K562 (cell line): Measurements from ENCODE around the gene GAL3ST2. TPM values are rescaled to one million over a fixed set of nuclear protein-coding genes. Genes with fewer than 3 reads are reported as not detected.

Source experiments
- ATAC-seq: fragments of 200-7000 bp; cut with Tn5 transposase; 3 replicates; pipeline ENCODE4 v1.9.1; 2020; ENCODE audit warnings: moderate library complexity
- BruUV-seq: library from RNA; stranded (reverse); fragments of 400-500 nt; replicated peaks from 2 replicates; lab custom pipeline; 2021; lab: Mats Ljungman, UMichigan
- CTCF ChIA-PET: fragments of 300-600 bp; formaldehyde crosslinking; extraction: SDS; loops from one replicate; lab custom pipeline; 2021; ENCODE audit warnings: low intra/inter-chr PET ratio; lab: Yijun Ruan, JAX
- POLR2A ChIA-PET: fragments of 300-600, 350-650 bp; sonication (Branson Sonifier 250); formaldehyde crosslinking; extraction: SDS; loops from one replicate; lab custom pipeline; 2021; ENCODE audit warnings: antibody characterized with exemption, inconsistent platforms; lab: Yijun Ruan, JAX
- DNase-seq, 4 experiments: peaks; one replicate each; pipeline versions ENCODE4 v3.0.0 to v3.0.0-alpha.2; 2011 to 2018; ENCODE audit warnings: low spot score in 3 of 4, mixed read lengths in 3 of 4; ENCODE audit errors: extremely low read depth in 1 of 4
- FAIRE-seq: peaks from 2 replicates; lab custom pipeline; 2011; peaks lifted over from hg19 to GRCh38; lab: Jason Lieb, UNC
- H2AFZ ChIP-seq: 2 replicates; pipeline ENCODE4 v1.6.0; 2011; ENCODE audit warnings: low read depth, low read length, control low read depth, inconsistent platforms
- H3K27ac ChIP-seq: fragments of 200-600 bp; 3 replicates; pipeline ENCODE4 v1.8.0; 2011; ENCODE audit warnings: low read depth, mild to moderate bottlenecking, control low read depth, inconsistent platforms, low read length, moderate library complexity, mixed read lengths; ENCODE audit errors: extremely low read depth
- H3K27me3 ChIP-seq, 2 experiments: fragments of 300-600 bp in 1 of 2; 2 replicates in 1 of 2; 3 replicates in 1 of 2; pipeline versions ENCODE4 v1.6.0 to v1.8.0; 2011; ENCODE audit warnings: inconsistent platforms in 2 of 2, low read length in 2 of 2, mild to moderate bottlenecking in 1 of 2, mixed read lengths in 1 of 2, moderate library complexity in 1 of 2; ENCODE audit not compliant: control insufficient read depth in 2 of 2, insufficient read depth in 2 of 2
- H3K36me3 ChIP-seq: fragments of 300-600 bp; 3 replicates; pipeline ENCODE4 v1.8.0; 2011; ENCODE audit warnings: mild to moderate bottlenecking, low read length, inconsistent platforms; ENCODE audit not compliant: control insufficient read depth, insufficient read depth
- H3K4me1 ChIP-seq, 2 experiments: fragments of 200-600 bp in 1 of 2; replicated peaks in 1 of 2; 2 replicates in 1 of 2; 3 replicates in 1 of 2; pipeline versions ENCODE4 v1.5.1 to v1.8.0; 2011; ENCODE audit warnings: inconsistent platforms in 2 of 2, low read length in 2 of 2, mild to moderate bottlenecking in 1 of 2, mixed read lengths in 1 of 2, moderate library complexity in 1 of 2; ENCODE audit not compliant: control insufficient read depth in 2 of 2, insufficient read depth in 2 of 2
- H3K4me2 ChIP-seq: 2 replicates; pipeline ENCODE4 v1.6.1; 2011; ENCODE audit warnings: low read length, control low read depth, inconsistent platforms, mixed read lengths; ENCODE audit not compliant: insufficient read depth
- H3K4me3 ChIP-seq: fragments of 200-600 bp; sonication (generic), shearing (Covaris generic); 2 replicates; pipeline ENCODE4 v1.5.1; 2016; ENCODE audit warnings: control low read depth, inconsistent platforms
- H3K79me2 ChIP-seq: fragments of 200-600 bp; 3 replicates; pipeline ENCODE4 v1.8.0; 2011; ENCODE audit warnings: low read length, inconsistent platforms; ENCODE audit not compliant: control insufficient read depth, insufficient read depth
- H3K9ac ChIP-seq, 2 experiments: 2 replicates each; pipeline versions ENCODE4 v1.6.0 to v1.6.1; 2011; ENCODE audit warnings: low read depth in 2 of 2, low read length in 2 of 2, control low read depth in 1 of 2, inconsistent platforms in 1 of 2, mild to moderate bottlenecking in 1 of 2, mixed read lengths in 1 of 2; ENCODE audit not compliant: insufficient read depth in 1 of 2
- H3K9me1 ChIP-seq: one replicate; pipeline ENCODE4 v1.6.0; 2011; ENCODE audit warnings: inconsistent platforms, mild to moderate bottlenecking, low read length, moderate library complexity; ENCODE audit not compliant: control insufficient read depth, insufficient read depth
- H3K9me3 ChIP-seq: replicated peaks from 2 replicates; pipeline ENCODE4 v1.5.1; 2011; ENCODE audit warnings: low read depth, low read length, inconsistent platforms; ENCODE audit not compliant: control insufficient read depth, insufficient read depth
- H4K20me1 ChIP-seq: replicated peaks from 2 replicates; pipeline ENCODE4 v1.6.1; 2011; ENCODE audit warnings: low read length, inconsistent platforms, mixed read lengths; ENCODE audit not compliant: control insufficient read depth, insufficient read depth
- CHCHD3 ChIP-seq: fragments of 250-450 bp; sonication (Bioruptor Pico); IDR thresholded peaks from 2 replicates; pipeline ENCODE4 v2.1.2; 2022; ENCODE audit warnings: mild to moderate bottlenecking
- E2F8 ChIP-seq: fragments of 450-650 bp; IDR thresholded peaks from 2 replicates; pipeline ENCODE4 v1.7.1; 2018; ENCODE audit warnings: mild to moderate bottlenecking, low read depth; ENCODE audit not compliant: partially characterized antibody
- ETV6 ChIP-seq, 3 experiments: fragments of 150-350 bp in 1 of 3; sonication (generic) in 1 of 3; formaldehyde crosslinking in 1 of 3; IDR thresholded peaks; 2 replicates each; pipeline versions ENCODE4 v1.6.1 to v1.8.0; 2014 to 2022; ENCODE audit warnings: borderline replicate concordance in 2 of 3, low read depth in 2 of 3, antibody characterized with exemption in 1 of 3, low read length in 1 of 3, mild to moderate bottlenecking in 1 of 3, missing genetic modification reagents in 1 of 3
- ID3 ChIP-seq, 2 experiments: fragments of 250-450 bp in 1 of 2; fragments of 450-650 bp in 1 of 2; sonication (Bioruptor Pico) in 1 of 2; IDR thresholded peaks; 2 replicates each; pipeline versions ENCODE4 v1.6.1 to v1.8.0; 2016 to 2021; ENCODE audit warnings: mild to moderate bottlenecking in 2 of 2, moderate library complexity in 2 of 2, missing compliant biosample characterization in 1 of 2, missing genetic modification characterization in 1 of 2
- POLR2G ChIP-seq: fragments of 200-400 bp; formaldehyde crosslinking; IDR thresholded peaks from 2 replicates; pipeline ENCODE4 v1.6.1; 2017; ENCODE audit warnings: low read depth, mild to moderate bottlenecking, antibody characterized with exemption, low read length, moderate library complexity
- RAD51 ChIP-seq: fragments of 450-650 bp; IDR thresholded peaks from 2 replicates; pipeline ENCODE4 v1.7.1; 2016; ENCODE audit warnings: low read depth, mild to moderate bottlenecking, borderline replicate concordance
- SREBF2 ChIP-seq: sonication (generic); formaldehyde crosslinking; IDR thresholded peaks from 2 replicates; pipeline ENCODE4 v1.4.0; 2020; ENCODE audit warnings: mild to moderate bottlenecking, missing genetic modification reagents
- TFAP4 ChIP-seq: sonication (generic); formaldehyde crosslinking; IDR thresholded peaks from 2 replicates; pipeline ENCODE4 v1.8.0; 2022; ENCODE audit warnings: missing genetic modification reagents, mild to moderate bottlenecking, moderate library complexity, borderline replicate concordance
- THAP7 ChIP-seq: fragments of 250-450 bp; sonication (Bioruptor Pico); IDR thresholded peaks from 2 replicates; pipeline ENCODE4 v1.5.0; 2021
- VEZF1 ChIP-seq: fragments of 200-800 bp; sonication (Bioruptor generic); IDR thresholded peaks from 2 replicates; pipeline ENCODE4 v1.6.1; 2017; ENCODE audit warnings: missing genetic modification characterization, missing compliant biosample characterization
- ZNF263 ChIP-seq: sonication (generic); formaldehyde crosslinking; IDR thresholded peaks from 2 replicates; pipeline ENCODE4 v1.8.0; 2022; ENCODE audit warnings: mild to moderate bottlenecking, missing genetic modification reagents, borderline replicate concordance
- ZNF507 ChIP-seq: conservative IDR thresholded peaks from 2 replicates; pipeline ENCODE4 v1.6.1; 2017; ENCODE audit warnings: missing genetic modification characterization, missing compliant biosample characterization
- WGBS: fragments of 100-300 bp; shearing (Covaris generic); methylation state at CpG from one replicate; pipeline ENCODE4 v1.1.6; 2016; ENCODE audit warnings: low coverage, mixed read lengths; ENCODE audit not compliant: insufficient coverage; ENCODE audit errors: missing lambda C conversion rate; 5-methylcytosine and 5-hydroxymethylcytosine counted together
- in situ Hi-C: fragments of 300-500 bp; cut with MboI; formaldehyde crosslinking; loops from 4 replicates; pipeline ENCODE4 v1.15.0; 2018; ENCODE audit warnings: inconsistent platforms, mixed read lengths
- intact Hi-C: fragments of 100-400 bp; cut with micrococcal nuclease; formaldehyde crosslinking; loops from 2 replicates; pipeline ENCODE4 v1.14.2; 2022
- polyA plus RNA-seq, 8 experiments: library from polyadenylated mRNA; depleted of rRNA in 4 of 8; stranded (reverse) in 5 of 8; unstranded in 3 of 8; fragments of >200 nt; fragmentation: Nextera tagmentation in 2 of 8; fragmentation: Illumina TruSeq in 1 of 8; extraction: Ambion mirVana in 2 of 8; extraction: Trizol in 1 of 8; gene quantifications; 2 replicates each; pipeline versions ENCODE4 v1.2.1 to v1.2.3, GENCODE V29; 2011 to 2014; ENCODE audit warnings: inconsistent platforms in 1 of 8, missing spikeins in 1 of 8
- total RNA-seq, 7 experiments: library from RNA; depleted of rRNA in 6 of 7; stranded (reverse); fragments of >200 nt in 6 of 7; fragmentation: Illumina TruSeq in 2 of 7; extraction: Trizol in 2 of 7; gene quantifications; 2 replicates each; pipeline versions ENCODE4 v1.2.1 to v1.2.3, GENCODE V29; 2011 to 2021; ENCODE audit warnings: low replicate concordance in 1 of 7

GAL3ST2 gene
- total and polyA plus RNA-seq, 9 of the 15 experiments (the other 6 are each of a cell fraction or from before 2014, with no cell fraction given), result 0.42 TPM; not detected in 8

- Histone ChIP-seq H2AFZ (peak overlapping the region; percentile 67), H3K36me3 (no peaks in the 10 kb centered on the region), H3K4me2 (peak overlapping the region; percentile 34; the same call in 1 of the 2 replicates), H3K27ac (peak overlapping the region; percentile 75; the same call in 2 of the 3 replicates), H3K27me3 (no peaks in the 10 kb centered on the region), H3K79me2 (peaks cover 3% of the 10 kb centered on the region; the same call in 1 of the 3 replicates), H3K9ac (peak overlapping the region; percentile 12 to 76; a peak in 3 of 4 replicates), H3K9me1 (no peaks in the 10 kb centered on the region), H3K4me1 (peaks cover 16 to 73% of the 10 kb centered on the region in 2 experiments), H4K20me1 (no peaks in the 10 kb centered on the region), H3K4me3 (no peak overlapping the region), H3K9me3 (no peaks in the 10 kb centered on the region; the same call in 1 of the 2 replicates)
- in situ Hi-C loops (no loop called here), intact Hi-C loops (no loop called here)
- DNase-seq, result peak; percentile 77 to 86 (median 82)
- POLR2A ChIA-PET, result no interaction called here
- BruUV-seq, result no TSS peak
- FAIRE-seq, result peak; percentile 60
- 48% methylated on average over 8 of the region's 44 CpGs for WGBS
- peak; percentile 94 for ATAC-seq
- CTCF ChIA-PET, result no interaction called here
- peak; percentile 24; the same call in 1 of the 2 replicates for TF ChIP-seq VEZF1 (CRISPR knock-in tag)
- TF ChIP-seq E2F8, result no peak
- TF ChIP-seq THAP7, result no peak
- TF ChIP-seq ZNF507 (tag), result no peak
- no peak for TF ChIP-seq ID3 (CRISPR knock-in tag; IDR thresholded peaks at IDR 0.05)
- no peak for TF ChIP-seq ID3 (tag; IDR thresholded peaks at IDR 0.05)
- no peak for TF ChIP-seq SREBF2
- no peak for TF ChIP-seq ETV6 (IDR thresholded peaks at IDR 0.05; ENCODE audit: borderline replicate concordance in 1 of 2, low read depth in 2 of 2, low read length in 1 of 2)
- TF ChIP-seq ETV6 (CRISPR knock-in tag; IDR thresholded peaks at IDR 0.05; ENCODE audit: borderline replicate concordance), result no peak
- no peak for TF ChIP-seq RAD51
- TF ChIP-seq CHCHD3 (CRISPR knock-in tag), result no peak
- TF ChIP-seq ZNF263 (CRISPR knock-in tag), result no peak
- TF ChIP-seq TFAP4 (CRISPR knock-in tag), result peak; percentile 16; the same call in 1 of the 2 replicates
- TF ChIP-seq POLR2G, result peak; percentile 66
These were observed 25.2 kb downstream of the GAL3ST2 start for GRCh38 chr2:241801611-241802420.
